LHCN-M2 (cell line): ENCODE measurements around the gene CNIH3. TPM values are rescaled to one million over a fixed set of nuclear protein-coding genes. Genes with fewer than 3 reads are reported as not detected.
A peak's percentile ranks its signal among the peaks of the same experiment; 100 is the strongest.

Experiments
- DNase-seq: peaks from one replicate; pipeline ENCODE4 v3.0.0-alpha.2; 2012; ENCODE audit warnings: low read depth
- total RNA-seq: library from RNA; depleted of rRNA; stranded (reverse); fragments of >200 nt; gene quantifications from 2 replicates; pipeline ENCODE4 v1.2.3, GENCODE V29; 2014

Gene CNIH3
- total RNA-seq, 1 experiment from 2014 or later = 13.4 TPM

- no peak for DNase-seq
Measured at GRCh38 chr1:224613486-224613885, 2.6 kb upstream of the CNIH3 start.

GRCh38 chr1:224616756-224617409 lies 766 bp downstream of the CNIH3 start:
- DNase-seq = no peak

GRCh38 chr1:224617410-224618355 lies 1.6 kb downstream of the CNIH3 start:
- DNase-seq = no peak

- DNase-seq = no peak
Measured at GRCh38 chr1:224619209-224619608, 3.1 kb downstream of the CNIH3 start.

GRCh38 chr1:224620105-224620504 lies 4.0 kb downstream of the CNIH3 start:
- DNase-seq = no peak

GRCh38 chr1:224621813-224622682 lies 5.9 kb downstream of the CNIH3 start:
- no peak for DNase-seq

- no peak for DNase-seq
Measured at GRCh38 chr1:224622831-224623230, 6.7 kb downstream of the CNIH3 start.

GRCh38 chr1:224623310-224623714 lies 7.2 kb downstream of the CNIH3 start:
- peak; percentile 78 for DNase-seq

GRCh38 chr1:224623743-224624333 lies 7.7 kb downstream of the CNIH3 start:
- DNase-seq = peak; percentile 97

- DNase-seq = no peak
Measured at GRCh38 chr1:224624432-224624831, 8.3 kb downstream of the CNIH3 start.

- peak; percentile 72 for DNase-seq
Measured at GRCh38 chr1:224626042-224626441, 9.9 kb downstream of the CNIH3 start.

- DNase-seq = no peak
Measured at GRCh38 chr1:224629965-224630364, 13.8 kb downstream of the CNIH3 start.

- no peak for DNase-seq
Measured at GRCh38 chr1:224631462-224632115, 15.5 kb downstream of the CNIH3 start.

GRCh38 chr1:224632381-224632871 lies 16.3 kb downstream of the CNIH3 start:
- DNase-seq = peak; percentile 33

GRCh38 chr1:224632921-224633321 lies 16.8 kb downstream of the CNIH3 start:
- DNase-seq = peak; percentile 45

- DNase-seq = peak; percentile 73
Measured at GRCh38 chr1:224635356-224635755, 19.2 kb downstream of the CNIH3 start.

GRCh38 chr1:224637515-224637914 lies 21.4 kb downstream of the CNIH3 start:
- peak; percentile 97 for DNase-seq

- DNase-seq = no peak
Measured at GRCh38 chr1:224637936-224638335, 21.8 kb downstream of the CNIH3 start.

GRCh38 chr1:224639426-224639975 lies 23.4 kb downstream of the CNIH3 start:
- DNase-seq = no peak

- no peak for DNase-seq
Measured at GRCh38 chr1:224640018-224640417, 23.9 kb downstream of the CNIH3 start.
